NOMO-1 treated with dmso at 0.1 percent for 144 hours (cell line): ENCODE results near the gene FAM193A.
"Not testable (repeated sequence)": the region's sequence is repeated elsewhere in the genome, so short reads cannot be mapped to it uniquely, and the experiment has no call there.

Experiments
- DNase-seq: peaks from one replicate; lab custom pipeline; 2025; ENCODE audit not compliant: unreplicated experiment; lab: John Stamatoyannopoulos, UW

The FAM193A gene

GRCh38 chr4:2572076-2572475 lies 35.6 kb downstream of the FAM193A start:
- DNase-seq = no peak

GRCh38 chr4:2572866-2573265 lies 36.4 kb downstream of the FAM193A start:
- no peak for DNase-seq

DNA sequence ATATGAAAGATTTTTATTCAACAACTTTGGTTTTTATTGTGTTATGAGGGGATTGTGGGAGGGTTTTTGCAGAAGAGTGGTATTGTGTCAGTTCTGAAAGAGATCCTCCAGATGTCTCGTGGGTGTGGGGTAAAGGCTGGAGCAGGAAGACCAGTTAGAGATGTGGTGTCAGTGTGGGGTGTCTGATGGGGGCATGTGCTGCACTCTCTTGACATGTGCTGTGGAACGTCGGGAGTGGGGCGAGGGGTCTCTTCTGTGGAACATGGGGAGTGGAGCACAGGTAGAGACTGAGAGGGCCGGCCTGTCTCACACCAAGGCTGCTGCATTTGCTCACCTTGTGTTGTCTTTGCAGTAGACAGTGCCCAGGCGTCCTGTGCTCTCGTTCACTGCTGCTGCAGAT lies 37.6 kb downstream of the FAM193A start:
- no peak for DNase-seq

DNA sequence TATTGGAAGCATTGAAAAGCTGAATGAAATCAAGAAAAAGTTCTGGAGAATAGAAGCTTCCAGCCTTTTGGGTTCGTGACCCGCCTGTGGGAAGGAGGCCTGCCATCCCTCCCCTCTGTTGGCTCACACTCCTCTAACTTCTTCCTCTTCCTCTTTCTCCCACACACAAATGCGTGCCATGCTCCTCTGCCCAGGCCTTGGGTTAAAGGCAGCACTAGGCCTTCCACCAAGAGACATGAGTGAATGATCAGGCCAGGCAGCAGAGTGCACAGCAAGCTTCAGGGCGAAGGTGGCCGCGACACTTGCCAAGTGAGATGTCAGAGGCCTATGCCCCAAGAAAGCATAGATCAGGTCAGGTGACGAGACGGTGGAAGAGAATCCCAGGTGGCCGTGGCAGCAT lies 38.4 kb downstream of the FAM193A start:
- peak; percentile 64 for DNase-seq

DNA sequence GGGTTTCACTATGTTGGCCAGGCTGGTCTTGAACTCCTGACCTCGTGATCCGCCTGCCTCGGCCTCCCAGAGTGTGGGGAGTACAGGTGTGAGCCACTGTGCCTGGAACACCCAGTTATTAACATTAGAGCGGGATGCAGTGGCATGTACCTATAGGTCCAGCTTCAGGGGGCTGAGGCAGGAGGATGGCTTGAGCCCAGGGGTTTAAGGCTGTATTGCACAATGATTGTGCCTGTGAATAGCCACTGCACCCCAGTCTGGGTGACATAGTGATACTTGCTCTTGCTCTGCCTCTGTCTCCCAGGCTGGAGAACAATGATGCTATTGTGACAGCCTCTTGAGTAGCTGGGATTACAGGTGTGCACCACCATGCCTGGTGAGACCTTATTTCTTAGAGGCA lies 39.8 kb downstream of the FAM193A start:
- no peak for DNase-seq

DNA sequence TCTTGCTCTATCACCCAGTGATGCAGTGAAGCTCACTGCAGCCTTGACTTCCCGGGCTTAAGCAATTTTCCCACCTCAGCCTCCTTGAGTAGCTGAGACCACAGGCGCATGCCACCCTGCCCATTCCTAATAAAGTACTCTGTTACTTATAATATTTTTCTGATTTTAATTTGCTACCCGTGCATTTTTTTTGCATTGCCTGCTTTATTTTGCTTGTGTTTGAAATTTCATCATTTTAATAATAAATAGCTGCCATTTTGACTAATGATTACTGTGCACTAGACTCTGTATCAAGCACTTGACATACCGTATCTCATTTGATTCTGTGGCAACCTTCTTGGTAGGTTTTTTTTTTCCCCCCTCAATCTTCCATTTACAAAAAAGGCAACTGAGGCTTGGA lies 41.7 kb downstream of the FAM193A start:
- DNase-seq = no peak

- no peak for DNase-seq
Measured at GRCh38 chr4:2579910-2580309, 43.5 kb downstream of the FAM193A start.

DNA sequence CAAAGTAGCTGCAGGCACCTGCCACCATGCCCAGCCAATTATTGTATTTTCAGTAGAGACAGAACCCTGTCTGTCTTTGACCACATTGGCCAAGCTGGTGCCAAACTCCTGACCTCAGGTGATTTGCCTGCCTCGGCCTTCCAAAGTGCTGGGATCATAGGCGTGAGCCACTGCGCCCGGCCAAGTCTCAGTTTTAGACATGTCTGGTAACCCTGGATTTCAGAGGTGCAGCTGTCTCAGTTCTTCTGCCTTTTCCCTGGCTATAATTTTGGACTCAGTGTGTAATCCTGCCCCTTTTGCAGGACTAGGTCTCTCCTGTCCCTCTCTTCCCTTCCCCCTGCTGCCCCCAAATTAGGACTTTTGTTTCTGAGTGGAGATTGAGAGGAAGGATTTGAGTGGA lies 46.6 kb downstream of the FAM193A start:
- no peak for DNase-seq

DNA sequence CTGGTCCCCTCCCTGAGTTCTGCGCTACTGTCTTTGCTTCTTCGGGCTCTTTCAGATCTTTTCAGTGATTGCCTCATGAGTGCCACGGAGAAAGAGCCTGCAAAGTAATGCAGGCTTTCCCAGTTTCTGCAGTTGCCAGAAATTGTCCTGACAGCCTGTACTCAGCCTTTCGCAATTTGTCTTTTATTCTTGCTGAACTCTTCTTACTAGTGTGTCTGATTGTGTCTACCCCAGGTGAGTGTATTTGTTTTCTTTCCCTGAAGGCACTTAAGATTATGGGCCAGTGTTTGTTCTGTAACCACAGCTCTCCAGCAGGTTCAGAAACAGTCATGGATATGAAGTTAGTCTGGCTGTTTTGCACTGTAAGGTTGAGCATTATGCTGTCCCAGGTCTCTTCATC lies 47.1 kb downstream of the FAM193A start:
- no peak for DNase-seq

GRCh38 chr4:2586502-2586901 lies 50.1 kb downstream of the FAM193A start:
- no peak for DNase-seq

DNA sequence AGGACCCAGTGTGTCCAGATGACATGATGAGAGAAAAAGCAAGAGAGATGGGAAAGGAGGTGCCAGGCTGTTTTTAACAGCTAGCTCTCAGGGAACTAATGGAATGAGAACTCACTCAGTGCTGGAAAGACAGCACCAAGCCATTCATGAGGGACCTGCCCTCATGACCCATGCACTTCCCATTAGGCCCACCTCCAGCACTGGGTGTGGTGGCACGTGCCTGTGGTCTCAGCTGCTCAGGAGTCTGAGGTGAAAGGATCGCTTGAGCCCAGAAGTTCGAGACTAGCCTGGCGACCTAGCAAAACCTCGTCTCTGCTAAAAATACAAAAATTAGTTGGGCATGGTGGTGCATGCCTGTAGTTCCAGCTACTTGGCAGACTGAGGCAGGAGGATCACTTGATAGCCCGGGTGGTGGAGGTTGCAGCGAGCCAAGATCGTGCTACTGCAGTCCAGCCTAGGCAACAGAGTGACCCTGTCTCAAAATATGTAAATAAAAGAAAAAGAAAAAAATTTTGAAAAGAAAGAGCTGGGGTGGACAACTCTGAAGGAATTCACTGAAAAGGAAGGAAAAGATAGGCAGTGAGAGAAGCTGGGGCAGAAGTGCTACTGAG lies 50.9 kb downstream of the FAM193A start:
- no peak for DNase-seq

DNA sequence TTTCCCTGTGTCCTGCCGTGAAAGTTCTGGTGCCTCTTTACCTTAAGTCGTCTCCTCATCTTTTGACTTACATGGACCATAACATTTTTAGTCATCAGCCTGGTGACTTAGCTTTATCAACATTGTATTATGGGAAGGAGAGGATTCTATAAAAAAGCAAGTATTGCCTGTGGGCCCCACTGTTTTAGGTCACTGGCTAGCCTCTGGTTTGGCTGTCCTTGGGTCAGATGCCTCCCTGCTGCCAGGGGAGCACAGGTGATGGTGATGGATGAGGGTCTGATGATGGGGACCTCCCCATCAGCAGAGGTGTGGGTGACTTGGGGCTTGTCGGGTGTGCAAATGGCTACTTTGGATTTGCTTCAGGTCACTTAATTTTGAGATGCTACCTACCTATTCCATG lies 51.8 kb downstream of the FAM193A start:
- no peak for DNase-seq

- DNase-seq = no peak
Measured at GRCh38 chr4:2591189-2591588, 54.7 kb downstream of the FAM193A start.

DNA sequence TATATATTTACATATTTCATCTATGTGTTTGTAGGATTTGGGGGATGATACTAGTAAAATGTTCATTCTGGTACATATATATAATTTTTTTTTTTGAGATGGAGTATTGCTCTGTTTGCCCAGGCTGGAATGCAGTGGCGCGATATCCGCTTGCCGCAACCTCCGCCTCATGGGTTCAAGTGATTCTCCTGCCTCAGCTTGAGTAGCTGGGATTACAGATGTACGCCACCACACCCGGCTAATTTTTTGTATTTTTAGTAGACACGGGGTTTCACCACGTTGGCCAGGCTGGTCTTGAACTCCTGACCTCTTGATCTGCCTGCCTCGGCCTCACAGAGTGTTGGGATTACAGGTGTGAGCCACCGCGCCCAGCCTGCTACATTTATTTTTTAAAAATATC lies 55.6 kb downstream of the FAM193A start:
- not testable (repeated sequence) for DNase-seq

GRCh38 chr4:2592572-2592971 lies 56.1 kb downstream of the FAM193A start:
- no peak for DNase-seq

- no peak for DNase-seq
Measured at GRCh38 chr4:2593003-2593402, 56.6 kb downstream of the FAM193A start.

- no peak for DNase-seq
Measured at GRCh38 chr4:2595436-2595835, 59.0 kb downstream of the FAM193A start.

- DNase-seq = no peak
Measured at GRCh38 chr4:2595952-2596552, 59.6 kb downstream of the FAM193A start.

GRCh38 chr4:2596611-2597010 lies 60.2 kb downstream of the FAM193A start:
- no peak for DNase-seq

DNA sequence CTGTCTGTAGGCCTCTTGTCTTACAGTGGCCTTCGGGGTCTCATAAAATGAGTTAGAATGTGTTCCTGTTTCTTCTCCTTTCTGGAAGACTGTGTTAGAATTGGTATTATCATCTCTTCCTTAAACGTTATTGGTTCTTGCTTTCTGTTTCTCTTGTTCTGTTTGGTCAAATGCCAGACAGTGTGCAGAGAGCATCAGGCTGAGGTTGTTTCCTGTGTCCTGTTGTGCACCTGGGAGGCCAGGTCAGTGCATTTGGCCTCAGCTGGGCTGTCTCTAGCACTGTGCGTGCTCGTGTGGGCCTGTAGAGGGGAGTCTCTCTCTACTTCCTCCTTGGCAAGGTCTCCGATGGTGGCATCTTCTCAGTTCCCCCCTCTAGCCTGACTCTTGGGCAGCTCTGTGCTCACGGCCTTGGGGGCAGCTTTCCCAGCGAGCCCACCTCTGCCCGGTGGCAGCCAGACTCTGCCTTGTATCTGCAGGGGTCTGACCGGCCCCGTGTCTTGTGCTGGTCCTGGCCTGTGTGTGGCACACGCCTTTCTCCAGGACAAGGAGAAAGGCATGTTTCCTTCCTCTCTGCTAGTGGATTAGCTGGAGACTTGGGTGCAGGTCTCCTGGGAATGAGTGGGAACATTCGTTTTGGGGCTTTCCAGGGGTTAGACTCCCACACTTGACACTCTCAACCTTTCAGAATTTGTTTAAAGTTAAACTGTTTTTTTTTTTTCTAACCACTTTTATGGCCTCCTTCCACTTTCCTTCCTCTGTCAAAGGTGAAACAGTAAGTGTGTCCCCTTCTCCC lies 62.3 kb downstream of the FAM193A start:
- DNase-seq = peak; percentile 17

GRCh38 chr4:2599304-2599654 lies 62.8 kb downstream of the FAM193A start:
- no peak for DNase-seq

DNA sequence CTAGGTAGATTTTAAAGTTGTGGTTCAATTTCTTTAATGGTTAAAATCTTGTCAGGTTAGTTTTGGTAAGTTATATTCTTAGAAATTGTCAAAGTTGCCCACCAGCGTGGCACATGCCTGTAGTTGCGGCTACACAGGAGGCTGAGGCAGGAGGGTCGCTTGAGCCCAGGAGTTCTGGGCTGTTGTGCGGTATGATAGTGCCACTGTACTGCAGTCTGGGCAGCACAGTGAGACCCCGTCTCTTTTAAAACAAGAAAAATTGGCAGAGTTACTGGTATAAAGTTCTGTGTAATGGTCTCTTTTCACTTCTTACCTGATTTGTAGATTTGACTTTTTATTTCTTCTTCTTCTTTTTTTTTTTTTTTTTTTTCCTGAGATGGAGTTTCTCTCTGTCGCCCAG lies 64.4 kb downstream of the FAM193A start:
- DNase-seq = no peak

- DNase-seq = no peak
Measured at GRCh38 chr4:2604614-2605013, 68.2 kb downstream of the FAM193A start.
